GM11168 (cell line): ENCODE measurements around the gene TSPAN4.

Experiments
- in situ Hi-C: fragments of 300-500 bp; cut with MboI; formaldehyde crosslinking; loops from one replicate; pipeline ENCODE4 v1.12.0; 2022; ENCODE audit warnings: low sequenced_read_pairs; ENCODE audit not compliant: unreplicated experiment

Gene TSPAN4

DNA sequence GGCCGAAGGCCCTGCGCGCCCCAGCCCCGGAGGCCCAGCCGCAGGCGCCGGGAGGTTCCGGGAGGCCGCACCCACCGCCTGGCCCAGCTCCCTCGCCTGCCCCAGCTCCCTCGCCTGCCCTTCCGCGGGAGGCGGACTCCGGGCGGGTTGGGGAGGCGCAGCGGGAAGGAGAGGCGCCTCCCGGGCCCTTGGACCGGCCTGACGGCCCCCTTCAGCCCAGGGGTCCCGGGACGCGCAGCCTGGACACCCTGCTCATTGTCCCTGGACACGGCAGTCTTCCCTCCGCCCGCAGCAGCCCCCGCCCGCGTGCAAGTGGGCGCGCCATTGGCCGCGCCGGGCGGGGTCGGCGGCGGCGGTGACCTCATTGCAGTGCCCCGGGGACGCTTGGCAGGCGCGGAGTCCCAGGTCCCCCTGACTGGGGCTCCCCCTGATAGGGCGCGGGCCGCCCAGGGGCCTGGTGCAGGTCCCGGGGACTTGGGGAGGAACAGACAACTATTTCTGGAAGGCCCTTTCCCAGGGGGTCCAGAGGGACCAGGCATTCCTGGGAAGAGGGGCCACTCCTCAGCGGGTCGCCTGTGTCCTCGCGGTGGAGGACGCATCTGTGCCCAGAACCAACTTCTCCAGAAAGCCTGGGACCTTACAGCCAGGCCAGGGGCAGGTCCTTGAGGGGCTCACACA is 9.4 kb upstream of the TSPAN4 start:
- in situ Hi-C loops = no loop called here

DNA sequence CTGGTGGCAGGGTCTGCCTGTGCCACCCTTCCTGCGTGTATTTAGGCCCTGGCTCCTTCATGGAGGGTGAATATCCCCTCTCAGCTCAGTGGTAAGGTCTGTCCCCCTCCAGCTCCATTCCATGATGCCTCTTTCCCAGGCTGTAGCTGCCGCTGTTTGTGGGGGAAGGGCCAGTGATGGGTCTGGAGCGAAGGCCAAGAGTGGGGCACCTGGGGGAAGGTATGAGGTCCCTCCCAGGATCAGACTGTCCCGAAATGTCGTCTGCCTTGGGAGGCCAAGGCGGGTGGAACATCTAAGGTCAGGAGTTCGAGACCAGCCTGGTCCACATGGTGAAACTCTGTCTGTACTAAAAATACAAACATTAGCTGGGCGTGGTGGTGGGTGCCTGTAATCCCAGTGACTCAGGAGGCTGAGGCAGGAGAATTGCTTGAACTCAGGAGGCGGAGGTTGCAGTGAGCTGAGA is 8.8 kb upstream of the TSPAN4 start:
- in situ Hi-C loops = no loop called here

DNA sequence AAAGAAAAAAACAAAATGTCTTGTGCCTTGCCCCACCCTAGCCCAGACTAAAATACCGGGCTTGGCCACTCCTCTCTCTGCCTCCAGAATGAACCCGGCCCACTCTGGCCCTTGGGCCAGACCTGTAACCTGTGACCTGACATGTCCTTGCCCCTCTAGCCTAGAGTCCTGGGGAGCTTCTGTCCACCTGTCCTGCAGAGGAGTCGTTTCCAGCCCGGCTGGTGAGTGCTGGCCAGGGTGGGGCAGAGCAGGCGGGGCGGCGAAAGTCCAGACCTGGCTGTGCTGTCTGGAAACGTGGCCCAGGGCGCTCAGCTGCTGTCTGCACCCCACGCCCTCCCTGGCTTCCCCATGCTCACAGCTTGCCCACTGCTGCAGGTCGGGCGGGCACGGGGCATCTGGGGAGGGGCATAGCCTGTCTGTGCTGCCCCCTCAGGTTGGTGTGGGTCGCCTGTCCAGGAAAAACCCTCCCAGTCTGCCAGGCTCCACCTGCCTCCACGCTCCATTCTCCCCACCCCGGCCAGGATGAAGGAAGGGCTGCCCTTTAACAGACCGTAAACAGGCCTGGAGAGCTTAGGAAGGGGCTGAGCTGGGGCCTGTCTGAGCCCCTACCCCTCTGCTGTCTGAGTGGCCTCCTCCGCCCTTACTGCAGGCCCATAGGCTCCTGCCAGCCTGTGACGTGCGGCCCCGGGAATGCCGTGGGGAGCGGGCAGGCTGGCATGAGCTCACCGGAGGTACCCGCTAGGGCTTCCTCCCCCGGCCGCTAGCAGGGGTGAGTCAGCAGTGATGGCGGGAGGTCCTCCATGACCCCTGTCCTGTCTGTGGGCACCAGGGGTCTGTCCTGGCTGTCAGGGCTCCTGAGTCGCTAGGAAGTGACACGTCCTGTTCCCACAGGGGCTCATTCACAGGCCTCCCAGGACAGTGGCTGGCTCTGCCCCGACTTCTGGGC is 8.0 kb upstream of the TSPAN4 start:
- in situ Hi-C loops = no loop called here

GRCh38 chr11:836274-836673 is 6.4 kb upstream of the TSPAN4 start:
- in situ Hi-C loops = no loop called here

DNA sequence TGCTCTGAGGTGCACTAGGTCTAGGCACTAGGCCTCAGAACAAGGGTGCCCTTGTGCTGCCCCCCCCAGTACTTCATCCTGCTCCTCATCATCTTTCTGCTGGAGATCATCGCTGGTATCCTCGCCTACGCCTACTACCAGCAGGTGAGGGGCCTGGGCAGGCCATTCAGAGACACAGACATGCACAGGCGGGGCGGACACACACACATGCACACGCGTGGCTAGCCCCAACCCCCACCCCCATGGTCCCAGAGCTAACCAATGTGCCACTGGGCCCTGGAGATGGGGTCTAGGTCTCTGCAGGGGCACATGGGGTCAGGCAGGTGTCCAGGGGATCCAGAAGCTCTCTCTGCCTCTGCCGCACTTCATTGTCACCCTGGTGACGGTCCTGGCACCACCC is 6.0 kb upstream of the TSPAN4 start:
- in situ Hi-C loops = no loop called here

GRCh38 chr11:837189-837989 is 5.3 kb upstream of the TSPAN4 start:
- in situ Hi-C loops = no loop called here

DNA sequence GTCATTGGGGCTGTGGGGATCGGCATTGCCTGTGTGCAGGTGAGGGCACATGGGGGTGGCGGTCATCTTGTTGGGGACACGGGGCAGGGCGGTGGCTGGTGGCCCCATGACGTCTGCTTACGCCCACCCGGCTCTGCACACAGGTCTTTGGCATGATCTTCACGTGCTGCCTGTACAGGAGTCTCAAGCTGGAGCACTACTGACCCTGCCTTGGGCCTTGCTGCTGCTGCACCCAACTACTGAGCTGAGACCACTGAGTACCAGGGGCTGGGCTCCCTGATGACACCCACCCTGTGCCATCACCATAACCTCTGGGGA is 4.7 kb upstream of the TSPAN4 start:
- in situ Hi-C loops = no loop called here

DNA sequence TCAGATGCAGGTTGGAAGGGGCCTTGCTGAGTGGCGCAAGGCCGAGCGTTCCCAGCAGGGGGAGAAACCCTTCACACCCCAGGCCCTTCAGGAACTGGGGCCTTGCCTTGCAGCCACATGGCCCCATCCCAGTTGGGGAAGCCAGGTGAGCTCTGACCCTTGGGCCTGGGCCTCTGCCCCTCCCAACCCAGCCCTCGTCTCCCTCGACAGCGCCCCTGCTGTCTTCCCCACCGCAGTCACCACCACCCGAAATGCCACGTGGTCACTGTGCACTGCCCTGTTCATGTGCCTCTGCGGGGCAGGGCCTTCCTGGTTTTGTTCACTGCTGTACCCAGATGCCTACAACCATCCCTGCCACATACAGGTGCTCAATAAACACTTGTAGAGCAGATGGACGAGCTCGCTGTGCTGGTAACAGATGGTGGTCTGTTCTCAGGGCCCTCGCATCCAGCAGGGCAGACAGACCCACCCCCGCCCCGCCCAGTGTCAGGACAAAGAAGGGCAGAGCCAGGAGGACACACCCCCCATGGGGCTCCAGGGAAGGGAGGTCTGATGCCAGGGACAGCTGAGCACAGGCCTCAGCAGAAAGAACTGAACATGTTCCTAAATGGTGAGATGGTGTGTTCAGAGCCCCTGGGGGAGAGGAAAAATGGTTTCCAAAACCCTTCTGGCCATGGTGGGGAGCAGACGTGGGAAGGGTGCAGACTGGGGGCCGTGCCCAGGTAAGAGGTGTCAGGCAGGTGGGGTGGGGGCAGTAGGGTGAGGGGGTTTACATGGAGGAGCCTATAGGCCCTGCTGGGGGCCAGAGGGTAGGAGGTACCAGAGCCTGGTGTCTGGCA is 4.0 kb upstream of the TSPAN4 start:
- in situ Hi-C loops = no loop called here

DNA sequence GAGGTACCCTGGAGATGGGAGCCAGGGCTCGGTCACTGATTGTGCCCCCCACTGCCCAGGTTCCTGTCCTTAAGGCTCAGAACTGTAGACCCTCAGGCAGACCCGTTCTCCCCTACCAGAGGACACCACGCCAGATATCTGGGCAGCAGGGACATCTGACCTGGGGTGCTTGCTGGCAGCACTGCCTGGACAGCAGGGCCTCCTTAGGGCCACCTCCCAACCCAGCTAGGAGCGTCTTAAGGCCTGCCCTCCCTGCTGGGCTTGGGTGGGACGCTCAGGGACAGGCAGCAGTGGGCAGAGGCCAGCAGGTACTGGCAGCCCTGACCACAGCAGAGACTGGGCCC is 3.4 kb upstream of the TSPAN4 start:
- in situ Hi-C loops = no loop called here

GRCh38 chr11:839875-840617 is 2.6 kb upstream of the TSPAN4 start:
- in situ Hi-C loops = loop anchor here (10.0 kb wide), 1 partner anchor 215 kb away; no protein-coding TSS in a partner anchor

- in situ Hi-C loops = loop anchor here (10.0 kb wide), 1 partner anchor 213 kb away; no protein-coding TSS in a partner anchor
These were observed 677 bp upstream of the TSPAN4 start for GRCh38 chr11:841981-842369.

GRCh38 chr11:843086-843734 is 558 bp downstream of the TSPAN4 start:
- in situ Hi-C loops = loop anchor here (10.0 kb wide), 1 partner anchor 212 kb away; no protein-coding TSS in a partner anchor

DNA sequence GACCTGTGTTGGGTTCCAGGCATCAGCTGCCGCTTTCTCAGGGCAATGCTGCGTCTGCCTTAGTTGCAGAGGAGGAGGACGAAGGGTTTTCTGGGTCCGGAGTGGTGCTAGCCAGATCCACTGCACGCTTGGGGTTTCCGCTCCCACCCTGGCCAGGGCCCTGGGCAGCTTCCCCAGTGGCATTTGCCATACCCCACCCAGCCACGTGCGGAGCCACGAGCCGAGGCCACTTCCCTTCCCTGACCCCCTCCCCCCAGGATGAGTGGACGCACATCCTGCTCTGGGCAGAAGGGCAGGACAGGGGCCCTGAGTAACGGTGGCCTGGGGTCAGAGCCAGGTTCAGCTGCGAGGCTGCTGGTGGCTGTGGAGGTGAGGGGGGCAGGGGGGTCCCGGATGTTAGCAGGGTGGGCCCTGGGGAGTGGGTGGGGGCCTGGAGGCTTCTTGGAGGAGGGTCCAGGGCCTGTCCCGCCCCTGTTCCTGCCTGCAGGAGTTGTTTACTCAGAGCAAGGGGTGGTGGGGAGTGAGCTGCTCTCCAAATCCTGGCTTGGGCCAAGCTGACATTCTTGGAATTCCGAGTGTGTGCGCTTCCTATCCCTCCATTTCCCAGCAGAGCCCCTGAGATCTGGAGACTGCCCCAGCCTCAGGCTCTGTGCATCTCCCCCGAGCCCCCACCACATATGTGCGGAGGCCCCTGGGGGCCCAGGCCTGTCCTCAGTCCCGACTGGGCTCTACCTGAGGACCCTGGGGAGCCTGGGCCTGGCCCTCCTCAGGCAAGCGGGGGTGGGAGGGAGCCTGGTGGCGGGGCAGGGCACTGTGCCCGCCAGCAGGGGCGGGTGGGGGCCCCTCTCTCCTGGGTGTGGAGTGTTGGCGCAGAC is 1.4 kb downstream of the TSPAN4 start:
- in situ Hi-C loops = loop anchor here (10.0 kb wide), 1 partner anchor 211 kb away; no protein-coding TSS in a partner anchor

- in situ Hi-C loops = loop anchor here (10.0 kb wide), 1 partner anchor 210 kb away; no protein-coding TSS in a partner anchor
These were observed 2.3 kb downstream of the TSPAN4 start for GRCh38 chr11:844693-845644.

- in situ Hi-C loops = loop anchor here (10.0 kb wide), 1 partner anchor 209 kb away; no protein-coding TSS in a partner anchor
These were observed 3.3 kb downstream of the TSPAN4 start for GRCh38 chr11:845872-846495.
